AG09319 (cell line): ENCODE results near the gene EFHD1.

Source experiments
- DNase-seq: peaks from one replicate; pipeline ENCODE4 v3.0.0-alpha.2; 2010; ENCODE audit warnings: low read depth; ENCODE audit errors: extremely low read depth
- TF ChIP-seq, protein P1 (sequence below): IDR thresholded peaks from 2 replicates; pipeline ENCODE4 v1.5.1; 2011; ENCODE audit warnings: low read depth, mild to moderate bottlenecking, inconsistent platforms, low read length, moderate library complexity

The EFHD1 gene

DNA sequence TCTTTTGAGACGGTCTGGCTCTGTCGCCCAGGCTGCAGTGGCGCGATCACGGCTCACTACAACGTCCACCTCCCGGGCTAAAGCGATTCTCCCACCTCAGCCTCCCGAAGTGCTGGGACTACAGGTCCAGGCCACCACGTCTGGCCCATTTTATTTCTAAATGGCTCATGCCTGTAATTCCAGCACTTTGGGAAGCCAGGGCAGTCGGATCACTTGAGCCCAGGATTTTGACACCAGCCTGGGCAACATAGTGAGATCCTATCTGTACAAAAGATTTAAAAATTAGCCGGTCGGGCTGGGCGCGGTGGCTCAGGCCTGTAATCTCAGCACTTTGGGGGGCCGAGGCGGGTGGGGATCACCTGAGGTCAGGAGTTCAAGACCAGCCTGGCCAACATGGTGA, 26.4 kb upstream of the EFHD1 start:
- TF ChIP-seq, protein P1, sequence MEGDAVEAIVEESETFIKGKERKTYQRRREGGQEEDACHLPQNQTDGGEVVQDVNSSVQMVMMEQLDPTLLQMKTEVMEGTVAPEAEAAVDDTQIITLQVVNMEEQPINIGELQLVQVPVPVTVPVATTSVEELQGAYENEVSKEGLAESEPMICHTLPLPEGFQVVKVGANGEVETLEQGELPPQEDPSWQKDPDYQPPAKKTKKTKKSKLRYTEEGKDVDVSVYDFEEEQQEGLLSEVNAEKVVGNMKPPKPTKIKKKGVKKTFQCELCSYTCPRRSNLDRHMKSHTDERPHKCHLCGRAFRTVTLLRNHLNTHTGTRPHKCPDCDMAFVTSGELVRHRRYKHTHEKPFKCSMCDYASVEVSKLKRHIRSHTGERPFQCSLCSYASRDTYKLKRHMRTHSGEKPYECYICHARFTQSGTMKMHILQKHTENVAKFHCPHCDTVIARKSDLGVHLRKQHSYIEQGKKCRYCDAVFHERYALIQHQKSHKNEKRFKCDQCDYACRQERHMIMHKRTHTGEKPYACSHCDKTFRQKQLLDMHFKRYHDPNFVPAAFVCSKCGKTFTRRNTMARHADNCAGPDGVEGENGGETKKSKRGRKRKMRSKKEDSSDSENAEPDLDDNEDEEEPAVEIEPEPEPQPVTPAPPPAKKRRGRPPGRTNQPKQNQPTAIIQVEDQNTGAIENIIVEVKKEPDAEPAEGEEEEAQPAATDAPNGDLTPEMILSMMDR, result no peak
- DNase-seq, result no peak

DNA sequence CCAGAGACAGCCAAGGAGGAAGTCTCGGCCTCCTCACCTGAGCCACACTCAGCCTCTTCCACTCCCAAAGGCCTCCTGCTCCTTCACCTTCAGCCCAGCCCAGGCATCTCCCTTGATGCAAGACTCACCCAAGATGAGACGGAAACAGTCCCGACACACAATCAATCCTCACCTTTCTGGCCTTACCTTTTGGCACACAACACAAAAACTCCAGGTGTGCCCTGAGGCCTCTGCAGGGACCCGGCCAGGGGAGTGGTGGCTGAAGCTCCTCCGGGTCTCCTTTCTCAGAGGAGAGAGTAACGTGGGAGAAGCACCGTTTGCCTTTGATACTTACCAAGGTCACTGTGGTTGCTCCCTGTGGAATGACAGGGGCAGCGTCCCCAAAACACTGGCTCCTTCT, 23.8 kb upstream of the EFHD1 start:
- no peak for DNase-seq
- TF ChIP-seq, protein P1, result no peak

DNA sequence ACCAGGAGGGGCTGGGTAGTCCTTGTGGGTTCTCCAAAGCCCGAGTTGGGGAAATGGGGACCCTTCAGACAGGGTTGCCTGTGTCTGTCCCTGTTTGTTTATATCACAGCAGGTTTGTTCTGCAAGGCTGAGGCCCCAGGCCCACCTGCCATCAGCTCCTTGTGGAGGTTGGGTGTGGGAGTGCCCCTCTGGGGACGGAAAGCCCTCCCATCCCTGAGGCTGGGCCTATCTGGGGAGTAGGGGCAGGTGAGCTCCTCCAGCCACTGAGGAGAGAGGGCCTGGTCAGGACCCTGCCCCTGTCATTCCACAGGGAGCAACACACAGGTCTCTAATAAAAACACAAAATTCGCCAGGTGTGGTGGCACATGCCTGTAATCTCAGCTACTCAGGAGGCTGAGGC, 23.3 kb upstream of the EFHD1 start:
- DNase-seq, result no peak
- TF ChIP-seq, protein P1, result no peak

DNA sequence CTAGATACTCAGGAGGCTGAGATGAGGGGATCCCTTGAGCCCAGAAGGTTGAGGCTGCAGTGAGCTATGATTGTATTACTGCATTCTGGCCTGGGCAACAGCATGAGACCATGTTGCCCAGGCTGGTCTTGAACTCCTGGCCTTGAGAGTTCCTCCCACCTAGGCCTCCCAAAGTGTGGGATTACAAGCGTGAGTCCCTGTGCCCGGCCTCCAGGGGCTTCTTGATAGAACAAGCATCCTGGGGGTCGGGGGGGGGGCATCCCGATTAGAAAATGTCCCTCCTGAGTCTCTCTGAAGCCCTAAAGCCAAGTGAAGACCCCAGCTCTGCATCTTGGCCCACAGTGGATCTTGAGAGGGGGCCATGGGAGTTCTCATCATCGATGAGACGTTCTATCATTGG, 22.3 kb upstream of the EFHD1 start:
- no peak for DNase-seq

DNA sequence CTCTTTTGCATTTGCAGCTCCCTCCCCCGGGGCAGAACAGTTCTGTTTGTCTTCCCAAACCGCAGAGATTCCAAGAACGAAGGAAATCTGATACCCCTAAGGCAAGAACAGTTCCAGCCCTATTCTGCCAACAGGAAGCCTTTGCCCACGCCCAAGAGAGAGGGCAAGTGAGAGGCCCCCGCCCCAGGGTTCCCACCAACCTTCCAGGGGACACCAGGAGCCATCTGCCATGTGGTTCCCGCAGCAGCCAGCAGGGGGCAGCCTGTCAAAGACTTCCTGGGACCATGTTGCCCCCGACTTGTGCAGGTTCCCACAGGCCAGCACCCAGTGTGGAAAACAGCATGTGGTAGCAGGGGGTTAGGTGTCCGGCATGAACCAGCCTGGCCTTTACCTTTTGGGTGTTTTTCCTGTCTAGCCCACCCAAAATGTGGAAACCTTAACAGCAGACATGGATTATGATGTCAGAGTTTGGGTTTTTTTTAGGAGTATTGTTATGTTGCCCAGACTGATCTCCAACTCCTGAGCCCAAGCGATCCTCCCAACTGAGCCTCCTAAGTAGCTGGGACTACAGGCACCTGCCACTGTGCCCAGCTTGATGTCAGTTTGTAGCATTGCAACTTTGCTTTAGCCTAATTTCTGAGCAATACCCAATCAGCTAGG, 21.7 kb upstream of the EFHD1 start:
- DNase-seq, result peak; percentile 53
- TF ChIP-seq, protein P1, result peak; percentile 81

More for the DNA sequence above, 22.3 kb upstream of the EFHD1 start:
- TF ChIP-seq, protein P1, result no peak

DNA sequence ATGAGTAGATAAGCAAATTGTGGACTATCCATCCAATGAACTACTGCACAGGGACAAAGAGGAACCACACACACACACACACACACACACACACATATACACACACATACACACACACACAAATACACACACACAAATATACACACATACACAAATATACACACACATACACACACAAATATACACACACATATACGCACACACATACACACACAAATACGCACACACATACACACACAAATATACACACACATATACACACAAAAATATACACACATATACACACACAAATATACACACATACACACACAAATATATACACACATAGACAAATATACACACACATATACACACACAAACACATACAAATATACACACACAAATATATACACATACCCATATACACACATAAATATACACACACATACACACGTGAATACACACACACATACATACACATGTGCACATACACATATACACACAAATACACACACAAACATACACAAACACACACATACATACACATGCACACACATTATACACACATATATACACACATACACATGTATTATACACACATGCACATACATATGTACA, 19.8 kb upstream of the EFHD1 start:
- no peak for DNase-seq
- TF ChIP-seq, protein P1, result no peak

DNA sequence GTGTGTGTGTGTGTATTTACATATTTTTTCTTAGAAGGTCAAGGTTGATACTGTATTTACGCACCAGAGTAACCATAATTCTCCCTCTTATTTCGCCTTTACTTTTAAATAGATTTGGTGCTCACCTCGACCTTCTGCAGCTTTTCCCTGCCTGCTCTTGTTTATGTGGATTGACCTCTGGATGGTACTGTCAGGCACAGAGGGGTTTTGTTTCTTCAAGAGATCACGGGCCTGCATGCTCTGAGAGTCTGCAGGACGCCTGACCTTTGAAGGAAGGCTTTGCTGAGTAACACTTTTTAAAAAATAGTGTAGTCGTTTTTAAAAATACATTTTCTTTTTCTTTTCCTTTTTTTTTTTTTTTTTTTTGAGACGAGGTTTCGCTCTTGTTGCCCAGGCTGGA, 18.1 kb upstream of the EFHD1 start:
- TF ChIP-seq, protein P1, result no peak
- DNase-seq, result no peak
